Endothelial cell of umbilical vein (primary cell): ENCODE results near the gene SNED1. TPM values are rescaled to one million over a fixed set of nuclear protein-coding genes. Genes with fewer than 3 reads are reported as not detected.

Source experiments
- BruUV-seq: library from RNA; stranded (reverse); fragments of 400-500 nt; replicated peaks from 2 replicates; lab custom pipeline; 2021; lab: Mats Ljungman, UMichigan
- CTCF ChIA-PET: fragments of 300-600, 350-600 bp; sonication (Branson Sonifier 250); formaldehyde crosslinking; loops from one replicate; lab custom pipeline; 2021; ENCODE audit warnings: antibody characterized with exemption, inconsistent platforms; lab: Charles Lee
- POLR2A ChIA-PET: fragments of 300-600, 350-600 bp; sonication (Branson Sonifier 250); formaldehyde crosslinking; loops from one replicate; lab custom pipeline; 2021; ENCODE audit warnings: antibody characterized with exemption, inconsistent platforms; lab: Charles Lee
- DNase-seq: peaks from one replicate; pipeline ENCODE4 v3.0.0-alpha.2; 2011; ENCODE audit warnings: low read depth, low spot score
- FAIRE-seq: peaks from 2 replicates; lab custom pipeline; 2011; peaks lifted over from hg19 to GRCh38; lab: Jason Lieb, UNC
- H2AFZ ChIP-seq: 2 replicates; pipeline ENCODE4 v1.6.0; 2012; ENCODE audit warnings: low read depth, low read length, control low read depth, inconsistent platforms
- H3K27ac ChIP-seq: 2 replicates; pipeline ENCODE4 v1.5.1; 2011; ENCODE audit warnings: low read depth, mild to moderate bottlenecking, control low read depth, low read length, moderate library complexity; ENCODE audit not compliant: insufficient read depth
- H3K27me3 ChIP-seq, 2 experiments: 2 replicates each; pipeline versions ENCODE4 v1.6.0 to v1.6.1; 2011; ENCODE audit warnings: low read length in 2 of 2, mixed read lengths in 1 of 2; ENCODE audit not compliant: control insufficient read depth in 2 of 2, insufficient read depth in 2 of 2
- H3K36me3 ChIP-seq, 2 experiments: 2 replicates in 1 of 2; 3 replicates in 1 of 2; pipeline ENCODE4 v1.5.1; 2011; ENCODE audit warnings: low read length in 2 of 2, mild to moderate bottlenecking in 1 of 2, moderate library complexity in 1 of 2; ENCODE audit not compliant: control insufficient read depth in 2 of 2, insufficient read depth in 2 of 2; ENCODE audit errors: extremely low read depth in 1 of 2
- H3K4me1 ChIP-seq: 3 replicates; pipeline ENCODE4 v1.5.1; 2011; ENCODE audit warnings: mild to moderate bottlenecking, low read length; ENCODE audit not compliant: control insufficient read depth, insufficient read depth; ENCODE audit errors: extremely low read depth
- H3K4me2 ChIP-seq: 2 replicates; pipeline ENCODE4 v1.6.1; 2011; ENCODE audit warnings: low read length, control low read depth, mixed read lengths; ENCODE audit not compliant: insufficient read depth
- H3K4me3 ChIP-seq, 3 experiments: fragments of 200-600 bp in 1 of 3; sonication (generic), shearing (Covaris generic) in 1 of 3; replicated peaks in 1 of 3; 2 replicates each; pipeline ENCODE4 v1.5.1; 2011 to 2016; ENCODE audit warnings: control low read depth in 3 of 3, low read length in 3 of 3, mild to moderate bottlenecking in 2 of 3, inconsistent platforms in 1 of 3, low read depth in 1 of 3, moderate library complexity in 1 of 3; ENCODE audit not compliant: insufficient read depth in 1 of 3
- H3K79me2 ChIP-seq: 2 replicates; pipeline ENCODE4 v1.6.0; 2012; ENCODE audit warnings: low read length, inconsistent platforms; ENCODE audit not compliant: control insufficient read depth, insufficient read depth
- H3K9ac ChIP-seq: replicated peaks from 2 replicates; pipeline ENCODE3; 2011; ENCODE audit warnings: low read length, control low read depth; ENCODE audit not compliant: insufficient read depth; ENCODE audit errors: extremely low read depth
- H3K9me1 ChIP-seq: replicated peaks from 3 replicates; pipeline ENCODE4 v1.6.0; 2011; ENCODE audit warnings: mild to moderate bottlenecking, low read length; ENCODE audit not compliant: control insufficient read depth, insufficient read depth; ENCODE audit errors: extremely low read depth
- H3K9me3 ChIP-seq: replicated peaks from 2 replicates; pipeline ENCODE4 v1.5.1; 2012; ENCODE audit warnings: low read length, inconsistent platforms; ENCODE audit not compliant: control insufficient read depth, insufficient read depth
- H4K20me1 ChIP-seq: replicated peaks from 2 replicates; pipeline ENCODE3; 2011; ENCODE audit warnings: mild to moderate bottlenecking, low read length; ENCODE audit not compliant: control insufficient read depth, insufficient read depth; ENCODE audit errors: extremely low read depth
- FOS ChIP-seq: IDR thresholded peaks from 2 replicates; pipeline ENCODE4 v1.6.1; 2011; ENCODE audit warnings: mild to moderate bottlenecking, low read length, moderate library complexity, borderline replicate concordance; ENCODE audit not compliant: insufficient read depth
- POLR2A ChIP-seq: IDR thresholded peaks from 2 replicates; pipeline ENCODE4 v1.6.1; 2012; ENCODE audit warnings: low read depth, mild to moderate bottlenecking, control low read depth, low read length
- POLR2AphosphoS5 ChIP-seq: IDR thresholded peaks from 2 replicates; pipeline ENCODE4 v1.6.1; 2012; ENCODE audit warnings: low read depth, mild to moderate bottlenecking, control low read depth, low read length, moderate library complexity; ENCODE audit not compliant: insufficient read depth
- dilution Hi-C: fragments of 300-500 bp; cut with MboI; formaldehyde crosslinking; loops from one replicate; pipeline ENCODE4 v1.15.0; 2019; ENCODE audit warnings: low sequenced_read_pairs; ENCODE audit not compliant: extremely low pct_ligation_motif_present
- intact Hi-C: fragments of 100-400 bp; cut with micrococcal nuclease; formaldehyde crosslinking; loops from one replicate; pipeline ENCODE4 v1.10.0; 2022
- polyA plus RNA-seq, 4 experiments: library from polyadenylated mRNA; depleted of rRNA in 3 of 4; stranded (reverse) in 3 of 4; unstranded in 1 of 4; fragments of >200 nt; gene quantifications; 2 replicates each; pipeline versions ENCODE4 v1.2.1 to v1.2.3, GENCODE V29; 2011 to 2012; ENCODE audit warnings: missing spikeins in 1 of 4
- total RNA-seq: library from RNA; stranded (reverse); gene quantifications from 2 replicates; pipeline ENCODE4 v1.2.3, GENCODE V29; 2021

Gene SNED1
- total and polyA plus RNA-seq, 2 donors (not counting 3 experiments of a cell fraction or from before 2014, with no cell fraction given): 14.1 to 17.2 TPM

- CTCF ChIA-PET: interaction anchor here (0.9 to 1.9 kb wide), 3 partner anchors 18 to 114 kb away, joined by 3 to 8 read pairs (median 6); no protein-coding TSS in a partner anchor
- no peaks in the 10 kb centered on the region for H3K4me1 ChIP-seq
- TF ChIP-seq FOS: no peak
- H3K9me3 ChIP-seq: no peaks in the 10 kb centered on the region
- H3K9me1 ChIP-seq: no peaks in the 10 kb centered on the region
- BruUV-seq: no TSS peak
- no peak overlapping the region for H3K9ac ChIP-seq
- DNase-seq (no peak), FAIRE-seq (no peak)
- H3K79me2 ChIP-seq: no peaks in the 10 kb centered on the region
- no peaks in the 10 kb centered on the region for H3K27me3 ChIP-seq
- POLR2A ChIA-PET: interaction anchor here (0.6 kb wide), 1 partner anchor 215 kb away, joined by 6 read pairs; no protein-coding TSS in a partner anchor
- H3K27ac ChIP-seq: no peak overlapping the region
- H3K36me3 ChIP-seq: no peaks in the 10 kb centered on the region
- H3K4me2 ChIP-seq: no peak overlapping the region
- no peak overlapping the region for H2AFZ ChIP-seq
- no peak overlapping the region for H3K4me3 ChIP-seq
- intact Hi-C loops (no loop called here), dilution Hi-C loops (no loop called here)
- no peaks in the 10 kb centered on the region for H4K20me1 ChIP-seq
Observed at GRCh38 chr2:240965296-240965904, 33.0 kb upstream of the SNED1 start.

- Histone ChIP-seq H3K4me1 (no peaks in the 10 kb centered on the region), H3K9me3 (no peaks in the 10 kb centered on the region), H3K27me3 (no peaks in the 10 kb centered on the region), H3K9ac (no peak overlapping the region), H3K4me3 (no peak overlapping the region), H3K9me1 (no peaks in the 10 kb centered on the region), H3K36me3 (no peaks in the 10 kb centered on the region), H3K4me2 (no peak overlapping the region), H2AFZ (no peak overlapping the region), H3K27ac (no peak overlapping the region), H4K20me1 (no peaks in the 10 kb centered on the region), H3K79me2 (no peaks in the 10 kb centered on the region)
- FAIRE-seq (no peak), DNase-seq (no peak)
- CTCF ChIA-PET: interaction anchor here (0.9 to 1.9 kb wide), 4 partner anchors 17 to 113 kb away, joined by 3 to 8 read pairs (median 4); no protein-coding TSS in a partner anchor
- TF ChIP-seq POLR2AphosphoS5 (no peak), POLR2A (no peak)
- no TSS peak for BruUV-seq
- intact Hi-C loops: no loop called here
- POLR2A ChIA-PET: interaction anchor here (0.6 kb wide), 1 partner anchor 214 kb away, joined by 6 read pairs; no protein-coding TSS in a partner anchor
- dilution Hi-C loops: no loop called here
Observed at GRCh38 chr2:240965905-240966456, 32.4 kb upstream of the SNED1 start.
